Loucy (cell line): Measurements from ENCODE around the gene ALPI.
"Not testable (repeated sequence)": the region's sequence is repeated elsewhere in the genome, so short reads cannot be mapped to it uniquely, and the experiment has no call there.

Experiments
- H2AFZ ChIP-seq: fragments of 200-600 bp; sonication (generic); 2 replicates; pipeline ENCODE4 v1.6.0; 2016; ENCODE audit warnings: antibody characterized with exemption, mild to moderate bottlenecking, low read length, moderate library complexity
- H3F3A ChIP-seq: fragments of 200-600 bp; 2 replicates; pipeline ENCODE4 v1.6.0; 2016; ENCODE audit warnings: antibody characterized with exemption, low read depth, mild to moderate bottlenecking
- H3K27me3 ChIP-seq: fragments of 200-600 bp; sonication (generic); 2 replicates; pipeline ENCODE4 v1.6.1; 2014; ENCODE audit warnings: low read length, mild to moderate bottlenecking; ENCODE audit not compliant: insufficient read depth, poor library complexity, severe bottlenecking
- H3K36me3 ChIP-seq: fragments of 200-600 bp; sonication (generic); 2 replicates; pipeline ENCODE4 v1.6.1; 2016; ENCODE audit warnings: low read length; ENCODE audit not compliant: insufficient read depth
- H3K4me1 ChIP-seq: fragments of 200-600 bp; sonication (generic); 2 replicates; pipeline ENCODE4 v1.5.1; 2014; ENCODE audit warnings: low read length, mild to moderate bottlenecking; ENCODE audit not compliant: insufficient read depth, poor library complexity, severe bottlenecking
- H3K4me2 ChIP-seq: fragments of 200-600 bp; sonication (generic); 2 replicates; pipeline ENCODE4 v1.6.0; 2014; ENCODE audit warnings: antibody characterized with exemption, low read length, low read depth, mild to moderate bottlenecking; ENCODE audit not compliant: poor library complexity, severe bottlenecking
- H3K4me3 ChIP-seq: fragments of 200-600 bp; sonication (generic); 2 replicates; pipeline ENCODE4 v1.5.1; 2014; ENCODE audit warnings: low read length, mild to moderate bottlenecking, mixed read lengths; ENCODE audit not compliant: poor library complexity, severe bottlenecking
- H3K79me2 ChIP-seq: fragments of 200-600 bp; sonication (generic); 2 replicates; pipeline ENCODE4 v1.6.1; 2014; ENCODE audit warnings: low read length; ENCODE audit not compliant: insufficient read depth
- H3K9ac ChIP-seq: fragments of 200-600 bp; sonication (generic); 2 replicates; pipeline ENCODE4 v1.6.0; 2014; ENCODE audit warnings: mild to moderate bottlenecking, low read depth, low read length, moderate library complexity; ENCODE audit not compliant: poor library complexity, severe bottlenecking
- H3K9me2 ChIP-seq: fragments of 200-600 bp; sonication (generic); replicated peaks from 2 replicates; pipeline ENCODE4 v1.6.1; 2016; ENCODE audit warnings: low read depth, low read length, mixed read lengths
- H3K9me3 ChIP-seq: fragments of 200-600 bp; sonication (generic); 2 replicates; pipeline ENCODE4 v1.6.1; 2014; ENCODE audit warnings: mild to moderate bottlenecking, antibody characterized with exemption, low read length, low read depth; ENCODE audit not compliant: insufficient read depth
- H4K20me1 ChIP-seq: fragments of 200-600 bp; sonication (generic); 2 replicates; pipeline ENCODE4 v1.6.0; 2014; ENCODE audit warnings: antibody characterized with exemption, low read length, mild to moderate bottlenecking; ENCODE audit not compliant: insufficient read depth, poor library complexity, severe bottlenecking
- EZH2phosphoT487 ChIP-seq: fragments of 200-600 bp; IDR thresholded peaks from 2 replicates; pipeline ENCODE4 v1.6.1; 2018; ENCODE audit warnings: antibody characterized with exemption, mild to moderate bottlenecking, moderate library complexity, borderline replicate concordance
- TF ChIP-seq, protein P1 (sequence below): fragments of 200-600 bp; sonication (generic); conservative IDR thresholded peaks from 2 replicates; pipeline ENCODE4 v1.5.1; 2014; ENCODE audit warnings: mild to moderate bottlenecking, antibody characterized with exemption, low read length

Gene ALPI

DNA sequence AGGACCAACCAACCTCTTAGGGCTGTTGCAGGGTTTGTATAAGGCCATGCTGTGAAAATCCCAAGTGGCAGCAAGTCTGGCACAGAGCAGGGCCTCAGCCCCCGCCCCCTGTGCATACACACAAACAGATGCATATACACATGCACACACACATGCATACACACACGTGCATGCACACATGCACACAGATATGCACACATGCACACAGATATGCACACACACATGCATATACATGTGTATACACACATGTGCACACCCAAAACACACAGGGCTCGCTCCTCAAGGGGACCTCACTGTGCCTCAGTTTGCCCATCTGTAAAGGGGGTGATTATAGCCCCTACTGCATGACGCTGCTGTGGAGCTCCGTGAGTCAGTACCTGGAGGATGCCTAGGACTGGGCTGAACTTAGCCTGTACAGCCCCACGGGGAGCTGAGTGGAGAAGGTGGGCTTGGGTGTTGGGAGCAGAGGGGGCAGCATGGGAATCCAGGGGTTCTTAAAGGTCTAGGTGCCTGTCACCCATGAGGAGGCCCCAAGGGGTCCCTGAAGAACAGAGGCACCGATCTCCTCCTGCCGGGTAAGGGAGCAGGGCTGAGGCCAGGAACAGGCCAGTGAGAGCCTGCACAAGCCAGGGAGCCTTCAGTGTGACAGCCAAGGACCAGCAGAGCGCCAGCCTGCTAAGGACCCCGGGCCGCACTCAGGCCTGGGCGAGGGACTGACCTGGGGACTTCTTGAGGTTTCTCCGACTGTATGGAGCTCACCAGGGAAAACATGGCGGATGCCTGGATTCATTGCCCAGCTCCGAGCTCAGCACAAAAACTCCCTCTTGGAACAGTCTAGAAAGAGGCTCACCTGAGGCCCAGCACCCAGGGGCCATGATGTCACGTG is 24.0 kb upstream of the ALPI start:
- no peaks in the 10 kb centered on the region for H3K9me2 ChIP-seq
- H4K20me1 ChIP-seq: no peaks in the 10 kb centered on the region
- H3K27me3 ChIP-seq: no peaks in the 10 kb centered on the region
- no peak overlapping the region for H3K4me3 ChIP-seq
- no peaks in the 10 kb centered on the region for H3K4me1 ChIP-seq
- no peaks in the 10 kb centered on the region for H3K79me2 ChIP-seq
- no peaks in the 10 kb centered on the region for H3K9me3 ChIP-seq
- H3K4me2 ChIP-seq: no peak overlapping the region
- no peak for TF ChIP-seq EZH2phosphoT487
- TF ChIP-seq, protein P1, sequence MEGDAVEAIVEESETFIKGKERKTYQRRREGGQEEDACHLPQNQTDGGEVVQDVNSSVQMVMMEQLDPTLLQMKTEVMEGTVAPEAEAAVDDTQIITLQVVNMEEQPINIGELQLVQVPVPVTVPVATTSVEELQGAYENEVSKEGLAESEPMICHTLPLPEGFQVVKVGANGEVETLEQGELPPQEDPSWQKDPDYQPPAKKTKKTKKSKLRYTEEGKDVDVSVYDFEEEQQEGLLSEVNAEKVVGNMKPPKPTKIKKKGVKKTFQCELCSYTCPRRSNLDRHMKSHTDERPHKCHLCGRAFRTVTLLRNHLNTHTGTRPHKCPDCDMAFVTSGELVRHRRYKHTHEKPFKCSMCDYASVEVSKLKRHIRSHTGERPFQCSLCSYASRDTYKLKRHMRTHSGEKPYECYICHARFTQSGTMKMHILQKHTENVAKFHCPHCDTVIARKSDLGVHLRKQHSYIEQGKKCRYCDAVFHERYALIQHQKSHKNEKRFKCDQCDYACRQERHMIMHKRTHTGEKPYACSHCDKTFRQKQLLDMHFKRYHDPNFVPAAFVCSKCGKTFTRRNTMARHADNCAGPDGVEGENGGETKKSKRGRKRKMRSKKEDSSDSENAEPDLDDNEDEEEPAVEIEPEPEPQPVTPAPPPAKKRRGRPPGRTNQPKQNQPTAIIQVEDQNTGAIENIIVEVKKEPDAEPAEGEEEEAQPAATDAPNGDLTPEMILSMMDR: no peak
- H2AFZ ChIP-seq: no peak overlapping the region
- no peaks in the 10 kb centered on the region for H3F3A ChIP-seq
- H3K36me3 ChIP-seq: no peaks in the 10 kb centered on the region
- H3K9ac ChIP-seq: no peak overlapping the region

DNA sequence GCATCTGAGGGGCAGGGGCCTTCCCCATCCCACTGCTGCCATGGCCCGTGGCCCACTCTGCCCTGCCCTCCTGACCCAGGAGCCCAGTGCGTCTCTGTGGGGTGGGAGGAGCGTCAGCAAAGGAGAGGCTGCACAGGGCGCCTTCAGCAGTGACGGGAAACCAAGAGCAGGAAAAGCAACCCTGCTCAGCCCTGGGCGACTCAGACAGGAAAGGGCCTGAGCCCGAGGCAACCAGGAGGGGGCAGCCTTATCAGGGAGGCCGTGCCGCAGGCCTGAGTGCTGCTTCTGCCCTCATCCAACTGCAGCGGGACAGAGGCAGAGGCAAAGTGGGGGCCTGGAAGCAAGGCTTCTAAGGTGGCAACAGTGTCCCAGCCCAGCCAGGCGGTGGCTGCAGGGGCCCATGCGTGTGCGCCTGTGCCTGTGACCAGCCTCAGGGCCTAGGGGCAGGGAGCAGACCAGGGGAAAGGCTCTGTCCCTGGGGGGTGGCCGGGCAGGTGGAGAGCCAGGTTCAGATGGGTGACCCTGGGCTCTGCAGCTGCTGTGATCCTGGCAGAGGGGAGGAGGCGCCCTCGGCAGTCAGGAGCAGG is 23.3 kb upstream of the ALPI start:
- Histone ChIP-seq H3K9me3 (no peaks in the 10 kb centered on the region), H3K9ac (no peak overlapping the region), H3K4me3 (no peak overlapping the region), H3K36me3 (no peaks in the 10 kb centered on the region), H3K4me1 (no peaks in the 10 kb centered on the region), H4K20me1 (no peaks in the 10 kb centered on the region), H3K79me2 (no peaks in the 10 kb centered on the region), H3K27me3 (no peaks in the 10 kb centered on the region), H3K4me2 (no peak overlapping the region), H3K9me2 (no peaks in the 10 kb centered on the region), H2AFZ (no peak overlapping the region; the same call in 1 of the 2 replicates), H3F3A (no peaks in the 10 kb centered on the region)
- TF ChIP-seq, protein P1: peak; percentile 46
- no peak for TF ChIP-seq EZH2phosphoT487

DNA sequence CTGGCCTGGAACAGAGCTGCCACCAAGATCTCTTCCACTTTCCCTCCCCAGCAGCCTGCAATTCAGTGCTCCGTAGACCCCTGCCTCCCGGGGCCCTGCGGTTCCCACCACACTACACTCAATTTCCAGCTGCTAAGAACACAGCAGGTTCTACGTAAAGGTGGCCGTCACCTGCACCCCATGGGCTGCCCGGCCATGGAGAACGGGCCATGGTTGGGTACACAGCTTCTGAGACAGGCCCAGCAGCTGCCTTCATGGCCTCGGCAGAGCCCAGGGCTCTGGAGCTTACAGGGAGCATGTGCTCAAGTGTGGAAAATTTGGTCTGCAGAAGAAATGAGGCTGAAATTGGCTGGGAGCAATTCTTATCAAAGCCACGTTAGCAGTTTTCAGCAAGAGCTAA is 22.3 kb upstream of the ALPI start:
- not testable (repeated sequence) for H4K20me1 ChIP-seq, H3K4me3 ChIP-seq, H3K79me2 ChIP-seq, H3K4me2 ChIP-seq, H3K9me2 ChIP-seq, H3K36me3 ChIP-seq, H3K9me3 ChIP-seq, H2AFZ ChIP-seq, H3F3A ChIP-seq, H3K9ac ChIP-seq, H3K27me3 ChIP-seq, H3K4me1 ChIP-seq
